GM18517 (cell line): ENCODE measurements around the gene MINDY1.
A peak's percentile ranks its signal among the peaks of the same experiment; 100 is the strongest.

Experiments used
- ATAC-seq: cut with Tn5 transposase; IDR thresholded peaks from one replicate; pipeline ENCODE4 v1.9.1; 2021; ENCODE audit warnings: mild to moderate bottlenecking, moderate library complexity; ENCODE audit not compliant: unreplicated experiment

Gene MINDY1, protein sequence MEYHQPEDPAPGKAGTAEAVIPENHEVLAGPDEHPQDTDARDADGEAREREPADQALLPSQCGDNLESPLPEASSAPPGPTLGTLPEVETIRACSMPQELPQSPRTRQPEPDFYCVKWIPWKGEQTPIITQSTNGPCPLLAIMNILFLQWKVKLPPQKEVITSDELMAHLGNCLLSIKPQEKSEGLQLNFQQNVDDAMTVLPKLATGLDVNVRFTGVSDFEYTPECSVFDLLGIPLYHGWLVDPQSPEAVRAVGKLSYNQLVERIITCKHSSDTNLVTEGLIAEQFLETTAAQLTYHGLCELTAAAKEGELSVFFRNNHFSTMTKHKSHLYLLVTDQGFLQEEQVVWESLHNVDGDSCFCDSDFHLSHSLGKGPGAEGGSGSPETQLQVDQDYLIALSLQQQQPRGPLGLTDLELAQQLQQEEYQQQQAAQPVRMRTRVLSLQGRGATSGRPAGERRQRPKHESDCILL

GRCh38 chr1:151006327-151007052 lies at the start of gene MINDY1:
Gene MINDY1 (minus strand): TSS chr1:151006902. CDS start chr1:151002617, 4,285 bp downstream.
- ATAC-seq: no peak

DNA sequence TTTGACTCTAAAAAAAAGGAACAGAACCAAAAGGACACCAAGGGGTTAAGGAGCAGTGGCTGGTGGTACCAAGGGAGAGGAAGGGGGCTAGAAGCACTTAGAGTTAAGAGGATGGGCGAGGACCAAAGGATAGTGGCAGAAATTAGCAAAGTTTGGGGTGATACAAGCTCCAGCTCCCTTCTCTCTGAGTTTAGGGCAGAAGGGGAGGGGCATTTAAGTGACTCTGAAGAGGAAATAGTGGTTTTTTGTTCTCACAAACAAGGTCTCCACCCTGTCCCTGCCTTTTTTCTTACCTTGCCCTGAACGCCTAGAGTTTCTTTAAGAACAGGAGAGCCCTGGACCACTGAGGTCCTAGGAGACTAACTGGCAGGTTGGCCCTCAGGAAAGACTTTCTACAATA lies 49.4 kb upstream of the MINDY1 start:
- ATAC-seq: no peak

GRCh38 chr1:151055581-151055980 lies 48.9 kb upstream of the MINDY1 start:
- no peak for ATAC-seq

DNA sequence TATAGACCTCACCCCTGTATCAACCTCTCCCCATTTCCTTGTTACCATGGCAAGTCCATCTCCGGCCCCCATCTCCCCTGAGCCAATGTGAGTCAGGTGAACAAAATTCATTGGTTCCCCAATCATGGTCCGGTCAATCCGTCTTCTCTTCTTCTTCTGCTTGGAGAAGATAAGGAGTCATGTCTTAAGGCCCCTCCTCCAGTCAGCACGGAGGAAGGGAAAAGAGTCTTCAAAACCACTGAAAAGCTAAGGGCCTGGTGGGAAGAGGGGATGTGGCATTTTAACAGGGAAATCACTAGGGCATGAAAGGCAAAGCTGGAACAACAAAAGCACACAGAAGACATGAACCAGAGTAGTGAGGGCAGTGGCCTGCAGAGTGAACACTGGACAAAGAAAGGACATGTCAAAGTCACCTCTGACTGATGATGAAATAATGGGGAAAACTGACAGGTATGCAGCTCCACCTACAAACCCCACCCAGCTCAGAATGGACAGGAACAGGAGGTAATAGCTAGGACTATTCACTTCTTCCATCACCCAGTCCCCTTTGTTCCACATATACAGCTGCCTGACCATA lies 48.4 kb upstream of the MINDY1 start:
- ATAC-seq: no peak

- ATAC-seq: no peak
Observed at GRCh38 chr1:151051356-151052009, 44.8 kb upstream of the MINDY1 start.

GRCh38 chr1:151050051-151050688 lies 43.5 kb upstream of the MINDY1 start:
- no peak for ATAC-seq

- no peak for ATAC-seq
Observed at GRCh38 chr1:151049458-151049857, 42.8 kb upstream of the MINDY1 start.

GRCh38 chr1:151048645-151049032 lies 41.9 kb upstream of the MINDY1 start:
- ATAC-seq: no peak

GRCh38 chr1:151047925-151048644 lies 41.4 kb upstream of the MINDY1 start:
- ATAC-seq: peak; percentile 57

DNA sequence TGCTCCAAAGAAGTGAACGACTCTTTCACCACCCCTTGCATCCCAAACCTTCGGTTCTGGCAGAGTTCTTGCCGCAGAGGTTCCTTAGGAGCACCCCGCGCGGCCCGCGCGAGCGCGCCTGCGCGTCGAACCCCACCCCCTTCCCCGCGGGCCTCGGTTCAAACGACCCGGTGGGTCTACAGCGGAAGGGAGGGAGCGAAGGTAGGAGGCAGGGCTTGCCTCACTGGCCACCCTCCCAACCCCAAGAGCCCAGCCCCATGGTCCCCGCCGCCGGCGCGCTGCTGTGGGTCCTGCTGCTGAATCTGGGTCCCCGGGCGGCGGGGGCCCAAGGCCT lies 40.9 kb upstream of the MINDY1 start, which contains the start of gene C1orf56:
C1orf56 (plus strand) TSS at position 161 of the 334 bp plus-strand sequence; CDS start at position 258, 97 bp downstream.
- ATAC-seq: peak; percentile 28

GRCh38 chr1:151043163-151043562 lies 36.5 kb upstream of the MINDY1 start:
- no peak for ATAC-seq

GRCh38 chr1:151039521-151039920 lies 32.8 kb upstream of the MINDY1 start:
- no peak for ATAC-seq

DNA sequence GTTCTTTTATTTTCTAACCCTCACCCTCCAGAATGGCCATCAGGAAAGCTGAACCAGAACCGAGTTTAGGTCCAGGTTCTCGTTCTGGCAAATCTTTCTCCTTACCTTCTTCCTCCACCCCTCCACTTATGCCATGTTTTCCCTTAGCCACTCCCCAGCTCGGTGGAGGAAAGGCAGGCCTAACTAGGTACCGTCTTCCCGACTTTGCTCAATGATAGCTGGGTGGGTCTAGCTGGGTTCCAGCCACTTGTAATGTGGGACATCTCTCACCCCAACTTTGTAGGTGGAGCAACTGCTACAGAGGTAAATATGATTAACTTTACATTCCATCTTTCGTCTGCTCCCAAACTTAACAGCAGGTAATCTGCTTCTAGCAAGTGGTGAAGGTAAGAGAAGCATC lies 30.3 kb upstream of the MINDY1 start:
- no peak for ATAC-seq

- ATAC-seq: no peak
Observed at GRCh38 chr1:151036356-151036755, 29.7 kb upstream of the MINDY1 start, which contains the start of gene BNIPL. Gene BNIPL (plus strand): TSS chr1:151036586. CDS start chr1:151036726, 140 bp downstream.

DNA sequence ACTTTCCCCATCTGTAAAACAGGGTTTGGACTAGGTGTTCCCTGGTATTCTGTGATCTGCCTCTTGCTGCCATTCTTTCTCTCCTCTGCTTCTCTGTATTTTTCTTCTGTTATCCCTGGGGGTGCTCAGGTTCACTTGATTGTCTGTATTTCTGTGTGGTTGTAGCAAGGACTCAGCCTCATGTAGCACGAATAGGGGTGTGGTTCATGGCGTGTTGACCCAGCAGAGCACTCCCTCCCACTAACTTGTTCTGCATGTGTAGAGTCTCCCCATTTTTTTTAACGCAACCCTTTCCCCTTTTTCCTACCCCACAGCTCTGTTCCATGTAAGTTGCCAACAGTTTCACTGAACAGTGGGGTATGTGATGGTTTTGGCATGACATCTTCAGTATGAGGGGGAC lies 28.5 kb upstream of the MINDY1 start:
- no peak for ATAC-seq

DNA sequence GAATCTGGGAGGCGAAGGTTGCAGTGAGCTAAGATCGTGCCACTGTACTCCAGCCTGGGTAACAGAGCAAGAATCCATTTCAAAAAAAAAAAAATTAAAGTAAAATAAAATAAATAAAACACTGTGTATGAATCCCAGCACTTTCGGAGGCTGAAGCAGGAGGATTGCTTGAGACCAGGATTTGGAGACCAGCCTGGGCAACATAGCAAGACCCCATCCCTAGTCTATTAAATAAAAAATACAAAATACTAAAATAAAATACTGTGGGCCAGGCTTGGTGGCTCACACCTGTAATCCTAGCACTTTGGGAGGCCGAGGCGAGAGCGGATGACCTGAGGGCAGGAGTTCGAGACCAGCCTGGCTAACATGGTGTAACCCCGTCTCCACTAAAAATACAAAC lies 25.5 kb upstream of the MINDY1 start:
- no peak for ATAC-seq

DNA sequence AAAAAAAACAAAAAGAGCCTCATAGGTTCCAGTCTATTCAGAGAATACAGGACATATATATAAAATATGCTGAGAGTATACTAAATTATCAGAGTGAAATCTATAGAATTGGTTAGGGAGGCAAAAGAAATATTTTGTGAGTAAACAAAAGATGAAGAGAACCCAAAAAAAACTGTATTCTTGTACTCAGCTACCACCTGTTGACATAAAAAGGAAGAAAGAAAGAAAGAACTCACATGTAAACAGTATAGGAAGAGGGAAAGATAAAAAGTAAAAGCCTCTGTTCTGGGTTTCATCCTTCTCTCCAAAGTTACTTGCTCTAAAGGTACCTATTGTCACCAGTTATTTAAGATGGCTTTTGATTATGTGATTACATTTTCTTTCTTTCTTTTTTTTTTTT lies 19.8 kb upstream of the MINDY1 start:
- no peak for ATAC-seq

- no peak for ATAC-seq
Observed at GRCh38 chr1:151024540-151025146, 17.9 kb upstream of the MINDY1 start.

DNA sequence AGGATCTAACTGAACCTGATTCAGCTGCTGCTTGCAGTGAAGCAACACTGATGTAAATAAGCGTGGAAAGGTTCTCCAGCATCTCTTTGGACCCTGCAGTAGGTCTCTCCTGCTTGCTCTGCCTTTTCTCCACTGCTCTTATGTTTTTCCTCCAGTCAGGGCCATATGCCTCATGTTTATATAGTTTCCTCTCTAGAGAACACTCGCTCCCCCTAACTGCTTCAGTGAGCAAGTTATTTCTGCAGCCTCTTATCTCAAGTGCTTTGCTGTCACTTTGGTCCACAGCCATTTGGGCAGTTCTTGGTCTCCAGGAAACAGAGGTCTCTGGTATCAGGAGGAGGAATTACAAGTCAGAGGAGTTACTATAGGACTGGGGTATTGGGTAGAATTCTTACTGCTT lies 6.8 kb upstream of the MINDY1 start:
- ATAC-seq: no peak
